ENCODE measurements around the gene CCDC88A. TPM values are rescaled to one million over a fixed set of nuclear protein-coding genes. Genes with fewer than 3 reads are reported as not detected.

CCDC88A gene
- total and polyA plus RNA-seq, 2 donors (not counting 1 experiment from before 2014, with no cell fraction given), result 40.8 to 56.5 TPM

- H3K9ac ChIP-seq (ENCODE audit: insufficient read depth, low read length), result no peak overlapping the region
- TF ChIP-seq EZH2 (IDR thresholded peaks at IDR 0.05; ENCODE audit: low read length, missing control alignments), result no peak
- TF ChIP-seq, protein P1, sequence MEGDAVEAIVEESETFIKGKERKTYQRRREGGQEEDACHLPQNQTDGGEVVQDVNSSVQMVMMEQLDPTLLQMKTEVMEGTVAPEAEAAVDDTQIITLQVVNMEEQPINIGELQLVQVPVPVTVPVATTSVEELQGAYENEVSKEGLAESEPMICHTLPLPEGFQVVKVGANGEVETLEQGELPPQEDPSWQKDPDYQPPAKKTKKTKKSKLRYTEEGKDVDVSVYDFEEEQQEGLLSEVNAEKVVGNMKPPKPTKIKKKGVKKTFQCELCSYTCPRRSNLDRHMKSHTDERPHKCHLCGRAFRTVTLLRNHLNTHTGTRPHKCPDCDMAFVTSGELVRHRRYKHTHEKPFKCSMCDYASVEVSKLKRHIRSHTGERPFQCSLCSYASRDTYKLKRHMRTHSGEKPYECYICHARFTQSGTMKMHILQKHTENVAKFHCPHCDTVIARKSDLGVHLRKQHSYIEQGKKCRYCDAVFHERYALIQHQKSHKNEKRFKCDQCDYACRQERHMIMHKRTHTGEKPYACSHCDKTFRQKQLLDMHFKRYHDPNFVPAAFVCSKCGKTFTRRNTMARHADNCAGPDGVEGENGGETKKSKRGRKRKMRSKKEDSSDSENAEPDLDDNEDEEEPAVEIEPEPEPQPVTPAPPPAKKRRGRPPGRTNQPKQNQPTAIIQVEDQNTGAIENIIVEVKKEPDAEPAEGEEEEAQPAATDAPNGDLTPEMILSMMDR (conservative IDR thresholded peaks at IDR 0.05 in 1 of 2, IDR thresholded peaks at IDR 0.05 in 1 of 2; ENCODE audit: low read depth in 1 of 2, low read length in 2 of 2), result no peak
- no peak overlapping the region for H2AFZ ChIP-seq (ENCODE audit: low read length)
- no peaks in the 10 kb centered on the region for H3K36me3 ChIP-seq (ENCODE audit: control insufficient read depth, insufficient read depth, low read length)
- no peak overlapping the region for H3K4me3 ChIP-seq (replicated peaks in 1 of 4; ENCODE audit: control extremely low read depth in 1 of 4, insufficient read depth in 1 of 4, low read depth in 3 of 4, low read length in 4 of 4)
- H3K4me2 ChIP-seq (ENCODE audit: extremely low read depth, insufficient read depth, low read length), result no peak overlapping the region
- DNase-seq (ENCODE audit: low read depth in 2 of 2), result no peak
- H3K79me2 ChIP-seq (ENCODE audit: control insufficient read depth, insufficient read depth, low read length), result no peaks in the 10 kb centered on the region
- H3K9me3 ChIP-seq (ENCODE audit: control insufficient read depth, insufficient read depth, low read depth, low read length), result no peaks in the 10 kb centered on the region
- no peak overlapping the region for H3K27ac ChIP-seq (ENCODE audit: insufficient read depth, low read length)
- no peaks in the 10 kb centered on the region for H4K20me1 ChIP-seq (ENCODE audit: control insufficient read depth, extremely low read depth, insufficient read depth, low read length)
- no peaks in the 10 kb centered on the region for H3K4me1 ChIP-seq (ENCODE audit: control insufficient read depth, extremely low read depth, insufficient read depth, low read length)
- no peaks in the 10 kb centered on the region for H3K27me3 ChIP-seq (ENCODE audit: control insufficient read depth, insufficient read depth, low read length)
These were observed 64.2 kb downstream of the CCDC88A start for GRCh38 chr2:55355451-55355850.

DNA sequence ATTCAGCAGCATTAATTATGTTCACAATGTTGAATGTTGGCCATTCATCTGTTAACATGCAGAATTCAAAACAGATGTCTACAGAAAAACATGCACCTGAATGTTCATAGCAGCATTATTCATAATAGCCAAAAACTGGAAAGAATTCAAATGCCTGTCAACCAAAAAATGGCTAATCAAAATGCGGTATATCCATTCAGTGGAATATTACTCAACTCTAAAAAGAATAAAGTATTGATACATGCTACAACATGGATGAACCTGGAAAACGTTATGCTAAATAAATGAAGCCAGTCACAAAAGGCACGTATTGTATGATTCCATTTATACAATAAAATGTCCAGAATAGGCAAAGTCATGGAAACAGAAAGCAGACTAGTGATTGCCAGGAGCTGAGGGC, 68.0 kb downstream of the CCDC88A start:
- H3K79me2 ChIP-seq (ENCODE audit: control insufficient read depth, insufficient read depth, low read length), result no peaks in the 10 kb centered on the region
- no peak overlapping the region for H3K27ac ChIP-seq (ENCODE audit: insufficient read depth, low read length)
- H3K9me3 ChIP-seq (ENCODE audit: control insufficient read depth, insufficient read depth, low read depth, low read length), result no peaks in the 10 kb centered on the region
- H3K27me3 ChIP-seq (ENCODE audit: control insufficient read depth, insufficient read depth, low read length), result no peaks in the 10 kb centered on the region
- no peaks in the 10 kb centered on the region for H4K20me1 ChIP-seq (ENCODE audit: control insufficient read depth, extremely low read depth, insufficient read depth, low read length)
- H3K4me3 ChIP-seq (replicated peaks in 1 of 4; ENCODE audit: control extremely low read depth in 1 of 4, insufficient read depth in 1 of 4, low read depth in 3 of 4, low read length in 4 of 4), result no peak overlapping the region
- no peak for TF ChIP-seq EZH2 (IDR thresholded peaks at IDR 0.05; ENCODE audit: low read length, missing control alignments)
- TF ChIP-seq, protein P1 (conservative IDR thresholded peaks at IDR 0.05 in 1 of 2, IDR thresholded peaks at IDR 0.05 in 1 of 2; ENCODE audit: low read depth in 1 of 2, low read length in 2 of 2), result no peak
- H2AFZ ChIP-seq (ENCODE audit: low read length), result no peak overlapping the region
- no peaks in the 10 kb centered on the region for H3K4me1 ChIP-seq (ENCODE audit: control insufficient read depth, extremely low read depth, insufficient read depth, low read length)
- H3K4me2 ChIP-seq (ENCODE audit: extremely low read depth, insufficient read depth, low read length), result no peak overlapping the region
- DNase-seq (ENCODE audit: low read depth in 2 of 2), result no peak
- no peak overlapping the region for H3K9ac ChIP-seq (ENCODE audit: insufficient read depth, low read length)
- no peaks in the 10 kb centered on the region for H3K36me3 ChIP-seq (ENCODE audit: control insufficient read depth, insufficient read depth, low read length)

DNA sequence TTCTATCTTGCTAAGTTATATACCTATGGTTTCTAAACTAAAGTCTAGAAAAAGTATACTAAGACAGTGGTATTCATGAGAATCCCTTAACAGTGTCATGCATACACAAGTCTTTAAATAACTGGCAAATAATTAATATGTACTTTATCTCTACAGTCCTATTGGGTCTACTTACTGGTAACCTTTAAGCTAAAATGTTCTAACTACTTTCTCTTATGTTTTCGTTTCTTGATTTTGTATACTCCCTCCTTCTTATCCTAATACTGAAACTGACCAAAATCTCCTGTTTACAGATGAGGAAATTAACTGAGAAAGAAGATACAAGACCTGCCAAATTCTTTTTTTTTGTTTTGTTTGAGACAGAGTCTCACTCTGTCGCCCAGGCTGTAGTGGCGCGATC, 74.6 kb downstream of the CCDC88A start:
- peaks cover 2% of the 10 kb centered on the region for H3K36me3 ChIP-seq (ENCODE audit: control insufficient read depth, insufficient read depth, low read length)
- no peak for DNase-seq (ENCODE audit: low read depth in 2 of 2)
- H3K79me2 ChIP-seq (ENCODE audit: control insufficient read depth, insufficient read depth, low read length), result no peaks in the 10 kb centered on the region
- TF ChIP-seq, protein P1 (conservative IDR thresholded peaks at IDR 0.05 in 1 of 2, IDR thresholded peaks at IDR 0.05 in 1 of 2; ENCODE audit: low read depth in 1 of 2, low read length in 2 of 2), result no peak
- no peak for TF ChIP-seq EZH2 (IDR thresholded peaks at IDR 0.05; ENCODE audit: low read length, missing control alignments)
- H3K4me2 ChIP-seq (ENCODE audit: extremely low read depth, insufficient read depth, low read length), result no peak overlapping the region
- no peak overlapping the region for H3K9ac ChIP-seq (ENCODE audit: insufficient read depth, low read length)
- no peak overlapping the region for H2AFZ ChIP-seq (ENCODE audit: low read length)
- no peaks in the 10 kb centered on the region for H3K4me1 ChIP-seq (ENCODE audit: control insufficient read depth, extremely low read depth, insufficient read depth, low read length)
- no peaks in the 10 kb centered on the region for H3K9me3 ChIP-seq (ENCODE audit: control insufficient read depth, insufficient read depth, low read depth, low read length)
- H3K27ac ChIP-seq (ENCODE audit: insufficient read depth, low read length), result no peak overlapping the region
- no peaks in the 10 kb centered on the region for H4K20me1 ChIP-seq (ENCODE audit: control insufficient read depth, extremely low read depth, insufficient read depth, low read length)
- H3K27me3 ChIP-seq (ENCODE audit: control insufficient read depth, insufficient read depth, low read length), result no peaks in the 10 kb centered on the region
- no peak overlapping the region for H3K4me3 ChIP-seq (replicated peaks in 1 of 4; ENCODE audit: control extremely low read depth in 1 of 4, insufficient read depth in 1 of 4, low read depth in 3 of 4, low read length in 4 of 4)

Measured in fibroblast of lung (primary cell).